K562 (cell line): ENCODE measurements around the gene KCNAB1. TPM values are rescaled to one million over a fixed set of nuclear protein-coding genes. Genes with fewer than 3 reads are reported as not detected.

Experiments
- ATAC-seq: fragments of 200-7000 bp; cut with Tn5 transposase; 3 replicates; pipeline ENCODE4 v1.9.1; 2020; ENCODE audit warnings: moderate library complexity
- BruUV-seq: library from RNA; stranded (reverse); fragments of 400-500 nt; replicated peaks from 2 replicates; lab custom pipeline; 2021; lab: Mats Ljungman, UMichigan
- CTCF ChIA-PET: fragments of 300-600 bp; formaldehyde crosslinking; extraction: SDS; loops from one replicate; lab custom pipeline; 2021; ENCODE audit warnings: low intra/inter-chr PET ratio; lab: Yijun Ruan, JAX
- POLR2A ChIA-PET: fragments of 300-600, 350-650 bp; sonication (Branson Sonifier 250); formaldehyde crosslinking; extraction: SDS; loops from one replicate; lab custom pipeline; 2021; ENCODE audit warnings: antibody characterized with exemption, inconsistent platforms; lab: Yijun Ruan, JAX
- DNase-seq, 4 experiments: peaks; one replicate each; pipeline versions ENCODE4 v3.0.0 to v3.0.0-alpha.2; 2011 to 2018; ENCODE audit warnings: low spot score in 3 of 4, mixed read lengths in 3 of 4; ENCODE audit errors: extremely low read depth in 1 of 4
- FAIRE-seq: peaks from 2 replicates; lab custom pipeline; 2011; peaks lifted over from hg19 to GRCh38; lab: Jason Lieb, UNC
- H2AFZ ChIP-seq: 2 replicates; pipeline ENCODE4 v1.6.0; 2011; ENCODE audit warnings: low read depth, low read length, control low read depth, inconsistent platforms
- H3K27ac ChIP-seq: fragments of 200-600 bp; 3 replicates; pipeline ENCODE4 v1.8.0; 2011; ENCODE audit warnings: low read depth, mild to moderate bottlenecking, control low read depth, inconsistent platforms, low read length, moderate library complexity, mixed read lengths; ENCODE audit errors: extremely low read depth
- H3K27me3 ChIP-seq, 2 experiments: fragments of 300-600 bp in 1 of 2; 2 replicates in 1 of 2; 3 replicates in 1 of 2; pipeline versions ENCODE4 v1.6.0 to v1.8.0; 2011; ENCODE audit warnings: inconsistent platforms in 2 of 2, low read length in 2 of 2, mild to moderate bottlenecking in 1 of 2, mixed read lengths in 1 of 2, moderate library complexity in 1 of 2; ENCODE audit not compliant: control insufficient read depth in 2 of 2, insufficient read depth in 2 of 2
- H3K36me3 ChIP-seq: fragments of 300-600 bp; 3 replicates; pipeline ENCODE4 v1.8.0; 2011; ENCODE audit warnings: mild to moderate bottlenecking, low read length, inconsistent platforms; ENCODE audit not compliant: control insufficient read depth, insufficient read depth
- H3K4me1 ChIP-seq, 2 experiments: fragments of 200-600 bp in 1 of 2; replicated peaks in 1 of 2; 2 replicates in 1 of 2; 3 replicates in 1 of 2; pipeline versions ENCODE4 v1.5.1 to v1.8.0; 2011; ENCODE audit warnings: inconsistent platforms in 2 of 2, low read length in 2 of 2, mild to moderate bottlenecking in 1 of 2, mixed read lengths in 1 of 2, moderate library complexity in 1 of 2; ENCODE audit not compliant: control insufficient read depth in 2 of 2, insufficient read depth in 2 of 2
- H3K4me2 ChIP-seq: 2 replicates; pipeline ENCODE4 v1.6.1; 2011; ENCODE audit warnings: low read length, control low read depth, inconsistent platforms, mixed read lengths; ENCODE audit not compliant: insufficient read depth
- H3K4me3 ChIP-seq: fragments of 200-600 bp; sonication (generic), shearing (Covaris generic); 2 replicates; pipeline ENCODE4 v1.5.1; 2016; ENCODE audit warnings: control low read depth, inconsistent platforms
- H3K79me2 ChIP-seq: fragments of 200-600 bp; 3 replicates; pipeline ENCODE4 v1.8.0; 2011; ENCODE audit warnings: low read length, inconsistent platforms; ENCODE audit not compliant: control insufficient read depth, insufficient read depth
- H3K9ac ChIP-seq, 2 experiments: 2 replicates each; pipeline versions ENCODE4 v1.6.0 to v1.6.1; 2011; ENCODE audit warnings: low read depth in 2 of 2, low read length in 2 of 2, control low read depth in 1 of 2, inconsistent platforms in 1 of 2, mild to moderate bottlenecking in 1 of 2, mixed read lengths in 1 of 2; ENCODE audit not compliant: insufficient read depth in 1 of 2
- H3K9me1 ChIP-seq: one replicate; pipeline ENCODE4 v1.6.0; 2011; ENCODE audit warnings: inconsistent platforms, mild to moderate bottlenecking, low read length, moderate library complexity; ENCODE audit not compliant: control insufficient read depth, insufficient read depth
- H3K9me3 ChIP-seq: replicated peaks from 2 replicates; pipeline ENCODE4 v1.5.1; 2011; ENCODE audit warnings: low read depth, low read length, inconsistent platforms; ENCODE audit not compliant: control insufficient read depth, insufficient read depth
- H4K20me1 ChIP-seq: replicated peaks from 2 replicates; pipeline ENCODE4 v1.6.1; 2011; ENCODE audit warnings: low read length, inconsistent platforms, mixed read lengths; ENCODE audit not compliant: control insufficient read depth, insufficient read depth
- ESRRA ChIP-seq: fragments of 450-650 bp; IDR thresholded peaks from 2 replicates; pipeline ENCODE4 v1.6.1; 2014; ENCODE audit warnings: low read depth, mild to moderate bottlenecking, moderate library complexity, borderline replicate concordance
- NEUROD1 ChIP-seq: fragments of 150-350 bp; IDR thresholded peaks from 2 replicates; pipeline ENCODE4 v1.6.1; 2014; ENCODE audit warnings: borderline replicate concordance, low read length, low read depth; ENCODE audit not compliant: partially characterized antibody
- NFIX ChIP-seq: fragments of 250-450 bp; sonication (Bioruptor Pico); IDR thresholded peaks from 2 replicates; pipeline ENCODE4 v1.4.0; 2020; ENCODE audit warnings: low read depth, mild to moderate bottlenecking, moderate library complexity
- POLR2AphosphoS2 ChIP-seq: IDR thresholded peaks from 2 replicates; pipeline ENCODE4 v1.6.1; 2012; ENCODE audit warnings: low read length, improper control_type of control experiment
- SRSF7 ChIP-seq: fragments of 200-400 bp; formaldehyde crosslinking; optimal IDR thresholded peaks from 2 replicates; pipeline ENCODE3; 2017; ENCODE audit warnings: mild to moderate bottlenecking, low read depth, low read length
- ZBTB17 ChIP-seq: fragments of 450-650 bp; formaldehyde crosslinking; IDR thresholded peaks from 2 replicates; pipeline ENCODE4 v1.4.0; 2020; ENCODE audit warnings: mild to moderate bottlenecking
- ZNF263 ChIP-seq: sonication (generic); formaldehyde crosslinking; IDR thresholded peaks from 2 replicates; pipeline ENCODE4 v1.8.0; 2022; ENCODE audit warnings: mild to moderate bottlenecking, missing genetic modification reagents, borderline replicate concordance
- ZNF408 ChIP-seq: fragments of 250-450 bp; sonication (Bioruptor Pico); IDR thresholded peaks from 2 replicates; pipeline ENCODE4 v1.4.0; 2020; ENCODE audit warnings: low read depth, mild to moderate bottlenecking, moderate library complexity
- ZNF41 ChIP-seq: fragments of 250-450 bp; sonication (Bioruptor Pico); conservative IDR thresholded peaks from 2 replicates; pipeline ENCODE4 v1.4.0; 2020; ENCODE audit warnings: mild to moderate bottlenecking
- ZNF507 ChIP-seq: conservative IDR thresholded peaks from 2 replicates; pipeline ENCODE4 v1.6.1; 2017; ENCODE audit warnings: missing genetic modification characterization, missing compliant biosample characterization
- in situ Hi-C: fragments of 300-500 bp; cut with MboI; formaldehyde crosslinking; loops from 4 replicates; pipeline ENCODE4 v1.15.0; 2018; ENCODE audit warnings: inconsistent platforms, mixed read lengths
- intact Hi-C: fragments of 100-400 bp; cut with micrococcal nuclease; formaldehyde crosslinking; loops from 2 replicates; pipeline ENCODE4 v1.14.2; 2022
- polyA plus RNA-seq, 8 experiments: library from polyadenylated mRNA; depleted of rRNA in 4 of 8; stranded (reverse) in 5 of 8; unstranded in 3 of 8; fragments of >200 nt; fragmentation: Nextera tagmentation in 2 of 8; fragmentation: Illumina TruSeq in 1 of 8; extraction: Ambion mirVana in 2 of 8; extraction: Trizol in 1 of 8; gene quantifications; 2 replicates each; pipeline versions ENCODE4 v1.2.1 to v1.2.3, GENCODE V29; 2011 to 2014; ENCODE audit warnings: inconsistent platforms in 1 of 8, missing spikeins in 1 of 8
- total RNA-seq, 7 experiments: library from RNA; depleted of rRNA in 6 of 7; stranded (reverse); fragments of >200 nt in 6 of 7; fragmentation: Illumina TruSeq in 2 of 7; extraction: Trizol in 2 of 7; gene quantifications; 2 replicates each; pipeline versions ENCODE4 v1.2.1 to v1.2.3, GENCODE V29; 2011 to 2021; ENCODE audit warnings: low replicate concordance in 1 of 7

Gene KCNAB1
- total and polyA plus RNA-seq, 9 of the 15 experiments (the other 6 are each of a cell fraction or from before 2014, with no cell fraction given): 0.14 to 1.2 (median 0.51) TPM

DNA sequence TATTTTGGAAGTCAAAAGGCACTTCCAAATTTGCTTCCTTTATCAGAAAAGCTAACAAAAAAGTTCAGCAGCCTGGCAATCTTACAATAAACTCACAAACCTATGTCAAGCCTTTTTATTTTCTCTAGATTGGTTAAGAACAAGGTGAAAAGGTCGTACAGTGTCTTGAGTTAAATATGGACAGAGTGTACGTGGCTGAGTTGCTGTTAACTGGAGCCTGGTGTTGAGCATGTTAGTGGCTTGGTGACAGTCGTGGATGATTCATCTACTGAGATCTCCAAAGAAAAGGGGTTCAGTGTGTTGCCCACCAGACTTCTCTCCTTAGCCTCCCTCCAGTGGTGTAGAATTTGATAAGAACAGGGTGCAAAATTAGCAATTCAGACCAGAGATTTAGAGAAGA, 344.8 kb downstream of the KCNAB1 start (continued):
- TF ChIP-seq ZBTB17 (no peak), NEUROD1 (no peak)
- TF ChIP-seq, all 486 proteins: peak for 3

- Histone ChIP-seq H3K4me2 (no peak overlapping the region), H3K9me3 (no peaks in the 10 kb centered on the region), H3K4me1 (peaks cover 0 to 9% of the 10 kb centered on the region in 2 experiments; a peak in 2 of 5 replicates), H3K36me3 (no peaks in the 10 kb centered on the region), H3K9ac (no peak overlapping the region), H3K9me1 (no peaks in the 10 kb centered on the region), H2AFZ (peak overlapping the region; percentile 57), H3K27ac (no peak overlapping the region), H3K27me3 (no peaks in the 10 kb centered on the region), H3K79me2 (no peaks in the 10 kb centered on the region), H3K4me3 (no peak overlapping the region), H4K20me1 (no peaks in the 10 kb centered on the region)
- in situ Hi-C loops (no loop called here), intact Hi-C loops (loop anchor here (10.0 kb wide), 1 partner anchor 205 kb away; the partner anchor contains the start of gene TIPARP)
- TF ChIP-seq ZNF507 (tag) (no peak), ZNF408 (no peak), ZNF263 (CRISPR knock-in tag) (no peak), SRSF7 (no peak), POLR2AphosphoS2 (no peak), NFIX (CRISPR knock-in tag) (0 out of 2 replicates have a peak, but pooled peaks have one; percentile 0), ESRRA (no peak), ZNF41 (CRISPR knock-in tag) (no peak)
- ChIA-PET CTCF (no interaction called here), POLR2A (interaction anchor here (1.0 kb wide), 1 partner anchor 10 kb away, joined by 3 read pairs; no protein-coding TSS in a partner anchor)
- FAIRE-seq (no peak), DNase-seq (no peak), ATAC-seq (no peak)
- BruUV-seq: no TSS peak
Observed at GRCh38 chr3:156469456-156469855, 349.1 kb downstream of the KCNAB1 start.
